Upper lobe of left lung (tissue), 4 donors: ENCODE data around the gene VHLL.

ENCODE experiments used
- EP300 ChIP-seq, 4 donors: sonication (generic); formaldehyde crosslinking; IDR thresholded peaks; one replicate each; pipeline ENCODE4 v1.5.1; 2017; ENCODE audit warnings: antibody characterized with exemption in 4 of 4, control low read depth in 2 of 4
- POLR2A ChIP-seq, 4 donors: fragments of 450-650 bp; IDR thresholded peaks; one replicate each; pipeline ENCODE4 v1.5.1; 2016 to 2017; ENCODE audit warnings: antibody characterized with exemption in 4 of 4, mild to moderate bottlenecking in 2 of 4
- POLR2AphosphoS5 ChIP-seq, 2 donors: sonication (generic); formaldehyde crosslinking; IDR thresholded peaks; one replicate each; pipeline ENCODE4 v1.5.1; 2017; ENCODE audit warnings: antibody characterized with exemption in 2 of 2
- TF ChIP-seq, protein P1 (sequence below), 6 experiments: fragments of 450-650 bp in 4 of 6; fragments of 200-600 bp in 2 of 6; sonication (generic) in 2 of 6; IDR thresholded peaks; one replicate each; pipeline ENCODE4 v1.5.1; 2016 to 2019; ENCODE audit warnings: antibody characterized with exemption in 6 of 6

DNA sequence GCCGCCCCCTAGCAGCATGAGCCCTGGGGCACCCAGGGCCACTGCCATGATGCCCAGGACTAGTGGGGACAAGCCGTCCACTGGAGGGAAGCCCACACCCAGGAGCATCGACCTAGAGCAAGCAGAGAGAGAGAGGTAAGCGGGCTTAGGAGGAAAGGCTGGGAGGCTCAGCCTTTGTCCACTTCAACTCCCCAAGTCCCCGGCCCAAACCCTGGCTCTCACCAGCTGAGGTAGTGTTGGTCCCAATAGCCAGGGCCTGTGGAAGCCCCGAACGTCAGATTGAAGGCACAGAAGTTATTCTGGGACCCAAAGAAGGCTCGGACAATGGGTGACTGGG, 6.0 kb downstream of the VHLL start:
- TF ChIP-seq, protein P1, sequence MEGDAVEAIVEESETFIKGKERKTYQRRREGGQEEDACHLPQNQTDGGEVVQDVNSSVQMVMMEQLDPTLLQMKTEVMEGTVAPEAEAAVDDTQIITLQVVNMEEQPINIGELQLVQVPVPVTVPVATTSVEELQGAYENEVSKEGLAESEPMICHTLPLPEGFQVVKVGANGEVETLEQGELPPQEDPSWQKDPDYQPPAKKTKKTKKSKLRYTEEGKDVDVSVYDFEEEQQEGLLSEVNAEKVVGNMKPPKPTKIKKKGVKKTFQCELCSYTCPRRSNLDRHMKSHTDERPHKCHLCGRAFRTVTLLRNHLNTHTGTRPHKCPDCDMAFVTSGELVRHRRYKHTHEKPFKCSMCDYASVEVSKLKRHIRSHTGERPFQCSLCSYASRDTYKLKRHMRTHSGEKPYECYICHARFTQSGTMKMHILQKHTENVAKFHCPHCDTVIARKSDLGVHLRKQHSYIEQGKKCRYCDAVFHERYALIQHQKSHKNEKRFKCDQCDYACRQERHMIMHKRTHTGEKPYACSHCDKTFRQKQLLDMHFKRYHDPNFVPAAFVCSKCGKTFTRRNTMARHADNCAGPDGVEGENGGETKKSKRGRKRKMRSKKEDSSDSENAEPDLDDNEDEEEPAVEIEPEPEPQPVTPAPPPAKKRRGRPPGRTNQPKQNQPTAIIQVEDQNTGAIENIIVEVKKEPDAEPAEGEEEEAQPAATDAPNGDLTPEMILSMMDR (IDR thresholded peaks at IDR 0.05) = no peak
- TF ChIP-seq POLR2A (IDR thresholded peaks at IDR 0.05) (no peak), POLR2AphosphoS5 (IDR thresholded peaks at IDR 0.05) (no peak), EP300 (IDR thresholded peaks at IDR 0.05) (no peak)
